Epithelial cell of umbilical artery (primary cell): ENCODE data around the gene DHCR7. TPM values are rescaled to one million over a fixed set of nuclear protein-coding genes. Genes with fewer than 3 reads are reported as not detected.

Source experiments
- total RNA-seq: library from RNA; depleted of rRNA; stranded (reverse); fragments of >200 nt; gene quantifications from 2 replicates; pipeline ENCODE4 v1.2.3, GENCODE V29; 2014

DHCR7 gene, protein sequence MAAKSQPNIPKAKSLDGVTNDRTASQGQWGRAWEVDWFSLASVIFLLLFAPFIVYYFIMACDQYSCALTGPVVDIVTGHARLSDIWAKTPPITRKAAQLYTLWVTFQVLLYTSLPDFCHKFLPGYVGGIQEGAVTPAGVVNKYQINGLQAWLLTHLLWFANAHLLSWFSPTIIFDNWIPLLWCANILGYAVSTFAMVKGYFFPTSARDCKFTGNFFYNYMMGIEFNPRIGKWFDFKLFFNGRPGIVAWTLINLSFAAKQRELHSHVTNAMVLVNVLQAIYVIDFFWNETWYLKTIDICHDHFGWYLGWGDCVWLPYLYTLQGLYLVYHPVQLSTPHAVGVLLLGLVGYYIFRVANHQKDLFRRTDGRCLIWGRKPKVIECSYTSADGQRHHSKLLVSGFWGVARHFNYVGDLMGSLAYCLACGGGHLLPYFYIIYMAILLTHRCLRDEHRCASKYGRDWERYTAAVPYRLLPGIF
- total RNA-seq, result 40.3 and 43.3 TPM in 2 replicates

DNA sequence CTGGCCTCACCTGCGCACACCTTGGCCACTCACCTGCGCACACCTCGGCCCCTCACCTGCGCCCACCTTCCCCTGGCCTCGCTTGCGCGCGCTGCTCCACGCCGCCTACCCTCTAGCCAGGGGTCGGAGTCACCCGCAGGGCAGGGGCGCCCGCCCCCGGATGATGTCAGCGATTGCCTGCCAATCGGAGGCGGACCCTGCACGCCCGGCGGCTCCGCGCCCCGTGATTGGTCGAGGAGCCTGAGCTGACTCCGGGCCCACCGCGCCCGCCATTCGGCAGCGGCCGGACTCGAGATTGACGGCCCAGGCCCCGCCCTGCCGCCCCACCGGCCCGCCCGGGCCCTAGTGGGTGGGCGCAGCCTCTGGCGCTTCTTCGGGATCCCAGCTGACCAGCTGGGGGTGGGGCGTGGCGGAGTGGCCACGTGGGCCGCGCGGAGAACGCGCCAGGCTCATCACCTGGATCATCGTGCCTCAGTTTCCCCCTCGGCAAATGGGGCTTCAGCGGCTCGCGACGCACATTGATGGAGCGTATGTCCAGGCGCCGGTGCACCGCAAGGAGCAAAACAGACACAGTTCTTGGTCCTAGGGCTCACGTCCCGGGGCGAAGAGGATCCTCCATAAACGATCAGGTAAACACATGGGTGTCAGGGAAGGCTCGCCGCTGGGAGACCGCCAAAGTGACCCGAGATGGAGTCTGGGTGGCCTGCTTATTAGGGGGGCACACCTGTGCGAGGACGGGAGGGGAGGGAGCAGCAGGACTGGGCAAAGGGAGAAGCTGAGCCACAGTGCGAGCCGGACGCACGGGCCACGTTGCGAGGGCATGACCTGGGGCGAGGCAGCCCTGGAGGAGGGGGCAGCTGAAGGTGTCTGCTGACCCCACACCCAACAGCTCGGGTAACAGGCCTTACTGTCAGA, at the start of gene DHCR7:
TSS of gene DHCR7 (minus strand) at position 137 of the 915 bp plus-strand sequence. CDS start 3,441 bp downstream, outside the sequence.

DNA sequence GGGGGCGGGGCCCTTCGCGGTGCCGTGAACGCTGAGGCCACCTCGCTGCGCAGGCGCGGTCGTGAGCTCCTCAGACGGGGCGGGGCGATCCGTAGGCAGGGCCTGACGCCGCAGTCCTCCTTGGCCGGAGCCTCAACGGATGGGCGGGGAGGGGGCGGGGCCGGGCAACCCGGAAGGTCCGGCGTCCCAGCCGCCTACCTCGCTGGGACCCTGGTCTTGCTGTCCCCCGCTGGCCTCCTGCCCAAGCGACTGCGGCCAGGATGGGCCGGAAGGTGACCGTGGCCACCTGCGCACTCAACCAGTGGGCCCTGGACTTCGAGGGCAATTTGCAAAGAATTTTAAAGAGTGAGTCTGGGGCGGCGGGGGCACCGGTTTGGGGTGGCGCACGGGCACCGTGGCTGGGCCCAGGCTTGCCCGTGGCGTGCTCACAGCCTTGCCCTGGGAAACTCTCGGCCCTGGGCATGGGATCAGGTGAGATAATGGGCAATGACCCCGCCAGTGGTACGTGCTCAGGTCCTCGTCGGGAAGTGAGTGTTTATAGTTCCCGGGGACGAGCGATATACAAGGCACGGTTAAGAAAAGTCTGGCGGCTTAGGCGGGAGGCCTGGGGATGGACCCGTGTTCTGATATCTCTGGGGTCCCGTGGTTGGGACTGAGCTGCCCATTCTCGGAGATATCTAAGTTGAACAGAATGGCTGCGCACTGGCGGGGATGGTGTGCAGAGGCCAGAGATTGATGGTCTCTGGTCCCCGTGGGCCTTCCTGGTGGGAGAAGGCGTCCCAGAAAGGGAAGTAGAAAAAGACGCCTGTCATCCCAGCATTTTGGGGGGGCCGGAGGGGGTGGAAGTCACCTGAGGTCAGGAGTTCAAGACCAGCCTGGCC, 5.1 kb upstream of the DHCR7 start, which contains the start of gene NADSYN1:
TSS of gene NADSYN1 (plus strand) at position 167 of the 881 bp plus-strand sequence. CDS start at position 261, 94 bp downstream.

Other genes starting within 250 kb of the DHCR7 start
- not detected in 2 replicates for gene SHANK2, start 195.8 kb downstream of the DHCR7 start, total RNA-seq
- gene NADSYN1, start 4.8 kb upstream of the DHCR7 start, total RNA-seq, result 88.3 and 102 TPM in 2 replicates
- gene KRTAP5-7, start 78.9 kb upstream of the DHCR7 start, total RNA-seq, result not detected in 2 replicates
- not detected in 2 replicates for gene KRTAP5-8, start 89.6 kb upstream of the DHCR7 start, total RNA-seq
- not detected in 2 replicates for gene KRTAP5-9, start 100.0 kb upstream of the DHCR7 start, total RNA-seq
- gene KRTAP5-10, start 117.2 kb upstream of the DHCR7 start, total RNA-seq, result not detected in 2 replicates
- gene KRTAP5-11, start 134.5 kb upstream of the DHCR7 start, total RNA-seq, result not detected in 2 replicates